SU-DHL-6 (cell line): Measurements from ENCODE around the gene COQ9.

Experiments used
- H2AFZ ChIP-seq: fragments of 200-600 bp; sonication (generic); 2 replicates; pipeline ENCODE4 v1.6.1; 2014; ENCODE audit warnings: low read depth, mild to moderate bottlenecking, moderate library complexity, mixed read lengths, antibody characterized with exemption, low read length; ENCODE audit not compliant: severe bottlenecking
- H3F3A ChIP-seq: fragments of 200-600 bp; shearing (Covaris generic); 2 replicates; pipeline ENCODE4 v1.6.0; 2016; ENCODE audit warnings: antibody characterized with exemption, mild to moderate bottlenecking; ENCODE audit not compliant: insufficient read depth
- H3K27ac ChIP-seq: fragments of 200-600 bp; sonication (generic); 2 replicates; pipeline ENCODE4 v1.5.1; 2016; ENCODE audit warnings: low read depth, mild to moderate bottlenecking, low read length, moderate library complexity, mixed read lengths
- H3K27me3 ChIP-seq: fragments of 200-600 bp; sonication (generic), shearing (Covaris generic); 2 replicates; pipeline ENCODE4 v1.6.0; 2014; ENCODE audit warnings: mild to moderate bottlenecking, low read length
- H3K36me3 ChIP-seq: fragments of 200-600 bp; sonication (generic); 2 replicates; pipeline ENCODE4 v1.6.1; 2014; ENCODE audit warnings: mild to moderate bottlenecking, low read length, mixed read lengths
- H3K4me2 ChIP-seq: fragments of 300-600, 200-600 bp; shearing (Covaris generic), sonication (generic); 2 replicates; pipeline ENCODE4 v1.6.0; 2014; ENCODE audit warnings: low read length, low read depth, mild to moderate bottlenecking; ENCODE audit not compliant: poor library complexity, severe bottlenecking
- H3K4me3 ChIP-seq: fragments of 200-600 bp; sonication (generic); 2 replicates; pipeline ENCODE4 v1.5.1; 2014; ENCODE audit warnings: antibody characterized with exemption, low read length, mild to moderate bottlenecking, mixed read lengths; ENCODE audit not compliant: insufficient read depth, poor library complexity, severe bottlenecking
- H3K79me2 ChIP-seq: fragments of 200-600 bp; sonication (generic); 2 replicates; pipeline ENCODE4 v1.6.1; 2014; ENCODE audit warnings: mild to moderate bottlenecking, low read length, moderate library complexity; ENCODE audit not compliant: insufficient read depth
- H3K9ac ChIP-seq: fragments of 200-600 bp; sonication (generic); 2 replicates; pipeline ENCODE4 v1.7.0; 2014; ENCODE audit warnings: mild to moderate bottlenecking, low read length
- H3K9me2 ChIP-seq: fragments of 200-600 bp; sonication (generic); replicated peaks from 2 replicates; pipeline ENCODE4 v1.6.1; 2014; ENCODE audit warnings: low read length; ENCODE audit not compliant: insufficient read depth
- H3K9me3 ChIP-seq: fragments of 200-600 bp; sonication (generic); 2 replicates; pipeline ENCODE4 v1.6.1; 2014; ENCODE audit warnings: low read length, mixed read lengths; ENCODE audit not compliant: insufficient read depth
- H4K20me1 ChIP-seq: fragments of 200-600 bp; sonication (generic); 2 replicates; pipeline ENCODE4 v1.6.1; 2014; ENCODE audit warnings: low read depth, mild to moderate bottlenecking, antibody characterized with exemption, low read length, moderate library complexity, mixed read lengths
- CTCF ChIP-seq: fragments of 200-600 bp; sonication (generic); IDR thresholded peaks from one replicate; pipeline ENCODE4 v1.5.1; 2017; ENCODE audit warnings: antibody characterized with exemption, mild to moderate bottlenecking, low read length, moderate library complexity; ENCODE audit not compliant: insufficient read depth, poor library complexity, severe bottlenecking
- EZH2phosphoT487 ChIP-seq: fragments of 200-600 bp; sonication (generic), shearing (Covaris generic); conservative IDR thresholded peaks from 2 replicates; pipeline ENCODE4 v1.6.1; 2018; ENCODE audit warnings: mild to moderate bottlenecking, antibody characterized with exemption, low read length, moderate library complexity, mixed read lengths

The COQ9 gene

GRCh38 chr16:57464523-57464922, 17.2 kb downstream of the COQ9 start:
- Histone ChIP-seq H3K9ac (no peak overlapping the region), H3K4me2 (no peak overlapping the region), H3K79me2 (peaks cover 15% of the 10 kb centered on the region), H3K27me3 (no peaks in the 10 kb centered on the region), H3K9me2 (no peaks in the 10 kb centered on the region), H4K20me1 (no peaks in the 10 kb centered on the region), H3K27ac (no peak overlapping the region), H3F3A (peaks cover 14% of the 10 kb centered on the region), H3K4me3 (no peak overlapping the region), H2AFZ (no peak overlapping the region), H3K36me3 (peaks cover 7% of the 10 kb centered on the region; the same call in 1 of the 2 replicates), H3K9me3 (no peaks in the 10 kb centered on the region)
- TF ChIP-seq CTCF, result no peak
- TF ChIP-seq EZH2phosphoT487, result no peak

- Histone ChIP-seq H3K27ac (no peak overlapping the region), H3K9me2 (no peaks in the 10 kb centered on the region), H3K4me3 (no peak overlapping the region), H3K27me3 (no peaks in the 10 kb centered on the region), H3K9ac (no peak overlapping the region), H2AFZ (no peak overlapping the region), H3K9me3 (no peaks in the 10 kb centered on the region), H3F3A (peaks cover 4% of the 10 kb centered on the region; the same call in 1 of the 2 replicates), H3K36me3 (peaks cover 7% of the 10 kb centered on the region; the same call in 1 of the 2 replicates), H3K4me2 (no peak overlapping the region), H3K79me2 (peaks cover 9% of the 10 kb centered on the region), H4K20me1 (no peaks in the 10 kb centered on the region)
- TF ChIP-seq EZH2phosphoT487, result no peak
- no peak for TF ChIP-seq CTCF
These were observed 21.1 kb downstream of the COQ9 start for GRCh38 chr16:57468346-57468745.

- no peak overlapping the region for H3K27ac ChIP-seq
- peaks cover 2% of the 10 kb centered on the region; the same call in 1 of the 2 replicates for H3K79me2 ChIP-seq
- H3K9me2 ChIP-seq, result no peaks in the 10 kb centered on the region
- peaks cover 4% of the 10 kb centered on the region; the same call in 1 of the 2 replicates for H3F3A ChIP-seq
- TF ChIP-seq EZH2phosphoT487 (no peak), CTCF (no peak)
- H3K4me2 ChIP-seq, result no peak overlapping the region
- no peak overlapping the region for H3K4me3 ChIP-seq
- no peaks in the 10 kb centered on the region for H3K27me3 ChIP-seq
- H4K20me1 ChIP-seq, result no peaks in the 10 kb centered on the region
- H3K36me3 ChIP-seq, result peaks cover 6% of the 10 kb centered on the region; the same call in 1 of the 2 replicates
- H2AFZ ChIP-seq, result no peak overlapping the region
- no peaks in the 10 kb centered on the region for H3K9me3 ChIP-seq
- no peak overlapping the region for H3K9ac ChIP-seq
These were observed 21.8 kb downstream of the COQ9 start for GRCh38 chr16:57469046-57469445.
